Activated CD4-positive, alpha-beta T cell treated with anti-CD3 and anti-CD28 coated beads for 36 hours (primary cell): Measurements from ENCODE around the gene WHRN. TPM values are rescaled to one million over a fixed set of nuclear protein-coding genes. Genes with fewer than 3 reads are reported as not detected.

Source experiments
- ATAC-seq: fragments of 200-7000 bp; cut with Tn5 transposase; one replicate; pipeline ENCODE4 v1.10.0; 2021; ENCODE audit warnings: mild to moderate bottlenecking, moderate library complexity
- CTCF ChIA-PET: fragments of 350-600 bp; sonication (Branson Sonifier 250); formaldehyde crosslinking; loops from one replicate; lab custom pipeline; 2021; ENCODE audit warnings: antibody characterized with exemption; lab: Charles Lee
- POLR2A ChIA-PET: fragments of 350-600 bp; sonication (Branson Sonifier 250); formaldehyde crosslinking; loops from one replicate; lab custom pipeline; 2021; ENCODE audit warnings: antibody characterized with exemption, inconsistent platforms; lab: Charles Lee
- DNase-seq: peaks from one replicate; pipeline ENCODE4 v3.0.0-alpha.2; 2020
- H3K27ac Mint-ChIP-seq: one replicate; pipeline ENCODE4 v1.8.0; 2021; ENCODE audit warnings: mixed read lengths
- H3K27me3 Mint-ChIP-seq: one replicate; pipeline ENCODE4 v1.8.0; 2021; ENCODE audit warnings: mixed read lengths
- H3K36me3 Mint-ChIP-seq: one replicate; pipeline ENCODE4 v1.8.0; 2021; ENCODE audit warnings: low read depth, mixed read lengths
- H3K4me1 Mint-ChIP-seq: one replicate; pipeline ENCODE4 v1.8.0; 2021; ENCODE audit warnings: mixed read lengths
- H3K4me3 Mint-ChIP-seq: one replicate; pipeline ENCODE4 v1.8.0; 2021; ENCODE audit warnings: mild to moderate bottlenecking, moderate library complexity, mixed read lengths
- H3K9me3 Mint-ChIP-seq: one replicate; pipeline ENCODE4 v1.8.0; 2021; ENCODE audit warnings: low read depth, mixed read lengths
- intact Hi-C, 2 experiments: fragments of 100-400 bp; cut with DNase I in 1 of 2; cut with micrococcal nuclease in 1 of 2; formaldehyde crosslinking; loops; one replicate each; pipeline versions ENCODE4 v1.14.2 to v1.15.1; 2022 to 2024; cut with DNase I, micrococcal nuclease
- total RNA-seq, 2 experiments: library from RNA; stranded (reverse); gene quantifications; one replicate each; pipeline ENCODE4 v1.2.3, GENCODE V29; 2021

WHRN gene
- total RNA-seq, 2 experiments from 2014 or later, result 1.9 to 2.0 TPM

- no peak for DNase-seq
- CTCF ChIA-PET, result interaction anchor here (1.0 to 6.4 kb wide), 2 partner anchors 12 to 163 kb away, joined by 3 to 55 read pairs; no protein-coding TSS in a partner anchor
Measured at GRCh38 chr9:114489928-114490327, 15.3 kb downstream of the WHRN start.

GRCh38 chr9:114488398-114489129 lies 16.7 kb downstream of the WHRN start:
- Mint-ChIP-seq H3K27me3 (no peaks in the 10 kb centered on the region), H3K4me3 (no peak overlapping the region), H3K27ac (no peak overlapping the region), H3K36me3 (no peaks in the 10 kb centered on the region), H3K4me1 (peaks cover 25% of the 10 kb centered on the region), H3K9me3 (no peaks in the 10 kb centered on the region)
- DNase-seq (no peak), ATAC-seq (no peak)
- POLR2A ChIA-PET, result no interaction called here
- CTCF ChIA-PET, result interaction anchor here (0.6 to 6.4 kb wide), 11 partner anchors 8 to 164 kb away, joined by 3 to 55 read pairs (median 4); partner anchors contain the start of gene WHRN
- intact Hi-C loops, result loop anchor here (5.0 to 10.0 kb wide), 4 partner anchors 91 to 404 kb away; partner anchors contain the start of genes ATP6V1G1 (in 1 of the 2) and TMEM268 (in 1 of the 2)

More at GRCh38 chr9:114489928-114490327, 15.3 kb downstream of the WHRN start:
- no peaks in the 10 kb centered on the region for H3K9me3 Mint-ChIP-seq
- H3K4me3 Mint-ChIP-seq, result no peak overlapping the region
- H3K27me3 Mint-ChIP-seq, result no peaks in the 10 kb centered on the region
- peaks cover 18% of the 10 kb centered on the region for H3K4me1 Mint-ChIP-seq
- no peak for ATAC-seq
- no peak overlapping the region for H3K27ac Mint-ChIP-seq
- no peaks in the 10 kb centered on the region for H3K36me3 Mint-ChIP-seq
- intact Hi-C loops, result loop anchor here (5.0 to 10.0 kb wide), 5 partner anchors 93 to 402 kb away; partner anchors contain the start of genes ATP6V1G1 (in 1 of the 2) and TMEM268 (in 1 of the 2)
- POLR2A ChIA-PET, result no interaction called here

- H3K4me1 Mint-ChIP-seq, result peaks cover 25% of the 10 kb centered on the region
- H3K27ac Mint-ChIP-seq, result no peak overlapping the region
- DNase-seq (peak; percentile 72), ATAC-seq (peak; percentile 63)
- H3K36me3 Mint-ChIP-seq, result no peaks in the 10 kb centered on the region
- H3K4me3 Mint-ChIP-seq, result no peak overlapping the region
- H3K27me3 Mint-ChIP-seq, result no peaks in the 10 kb centered on the region
- no peaks in the 10 kb centered on the region for H3K9me3 Mint-ChIP-seq
- ChIA-PET CTCF (interaction anchor here (0.6 to 6.4 kb wide), 20 partner anchors 9 to 626 kb away, joined by 3 to 55 read pairs (median 4); partner anchors contain the start of gene WHRN), POLR2A (interaction anchor here (0.6 kb wide), 1 partner anchor 16 kb away, joined by 3 read pairs; no protein-coding TSS in a partner anchor)
- intact Hi-C loops, result loop anchor here (1.0 to 10.0 kb wide), 8 partner anchors 18 to 405 kb away; partner anchors contain the start of genes ATP6V1G1 (in 1 of the 2), TMEM268 (in 1 of the 2) and WHRN (in 1 of the 2)
Measured at GRCh38 chr9:114487607-114488300, 17.5 kb downstream of the WHRN start.

- ATAC-seq (no peak), DNase-seq (no peak)
- Mint-ChIP-seq H3K4me1 (peaks cover 25% of the 10 kb centered on the region), H3K4me3 (no peak overlapping the region), H3K27me3 (no peaks in the 10 kb centered on the region), H3K9me3 (no peaks in the 10 kb centered on the region), H3K36me3 (no peaks in the 10 kb centered on the region), H3K27ac (peak overlapping the region; percentile 79)
- POLR2A ChIA-PET, result no interaction called here
- CTCF ChIA-PET, result interaction anchor here (0.6 to 6.4 kb wide), 8 partner anchors 8 to 177 kb away, joined by 3 to 55 read pairs (median 4); partner anchors contain the start of gene WHRN
- intact Hi-C loops, result loop anchor here (2.0 to 10.0 kb wide), 6 partner anchors 20 to 406 kb away; partner anchors contain the start of genes ATP6V1G1 (in 1 of the 2) and TMEM268 (in 1 of the 2)
Measured at GRCh38 chr9:114486205-114486963, 18.9 kb downstream of the WHRN start.

- peaks cover 25% of the 10 kb centered on the region for H3K4me1 Mint-ChIP-seq
- POLR2A ChIA-PET, result interaction anchor here (0.5 to 1.2 kb wide), 3 partner anchors 16 to 169 kb away, joined by 3 to 4 read pairs (median 3); no protein-coding TSS in a partner anchor
- no peak overlapping the region for H3K4me3 Mint-ChIP-seq
- CTCF ChIA-PET, result interaction anchor here (0.5 to 6.4 kb wide), 4 partner anchors 18 to 168 kb away, joined by 3 to 55 read pairs (median 4); no protein-coding TSS in a partner anchor
- H3K36me3 Mint-ChIP-seq, result no peaks in the 10 kb centered on the region
- peak; percentile 81 for ATAC-seq
- H3K27ac Mint-ChIP-seq, result peak overlapping the region; percentile 79
- no peaks in the 10 kb centered on the region for H3K9me3 Mint-ChIP-seq
- no peaks in the 10 kb centered on the region for H3K27me3 Mint-ChIP-seq
- DNase-seq, result peak; percentile 61
- intact Hi-C loops, result loop anchor here (1.0 to 10.0 kb wide), 5 partner anchors 88 to 407 kb away; partner anchors contain the start of genes ATP6V1G1 (in 2 of the 2) and TMEM268 (in 1 of the 2)
Measured at GRCh38 chr9:114484854-114485443, 20.3 kb downstream of the WHRN start.

- H3K36me3 Mint-ChIP-seq, result no peaks in the 10 kb centered on the region
- DNase-seq (no peak), ATAC-seq (peak; percentile 18)
- ChIA-PET CTCF (interaction anchor here (0.5 to 6.4 kb wide), 3 partner anchors 18 to 169 kb away, joined by 3 to 55 read pairs (median 3); no protein-coding TSS in a partner anchor), POLR2A (interaction anchor here (0.5 to 1.2 kb wide), 3 partner anchors 17 to 169 kb away, joined by 3 to 4 read pairs (median 3); no protein-coding TSS in a partner anchor)
- H3K9me3 Mint-ChIP-seq, result no peaks in the 10 kb centered on the region
- H3K27ac Mint-ChIP-seq, result peak overlapping the region; percentile 79
- intact Hi-C loops, result loop anchor here in 1 of 2 experiments (10.0 kb wide), 1 partner anchor 130 kb away; the partner anchor contains the start of gene TMEM268
- no peaks in the 10 kb centered on the region for H3K27me3 Mint-ChIP-seq
- H3K4me3 Mint-ChIP-seq, result no peak overlapping the region
- H3K4me1 Mint-ChIP-seq, result peaks cover 25% of the 10 kb centered on the region
Measured at GRCh38 chr9:114484215-114484853, 20.9 kb downstream of the WHRN start.

GRCh38 chr9:114483499-114483898 lies 21.8 kb downstream of the WHRN start:
- H3K9me3 Mint-ChIP-seq, result no peaks in the 10 kb centered on the region
- H3K27me3 Mint-ChIP-seq, result no peaks in the 10 kb centered on the region
- ChIA-PET CTCF (interaction anchor here (0.8 to 6.4 kb wide), 2 partner anchors 68 to 169 kb away, joined by 3 to 55 read pairs; no protein-coding TSS in a partner anchor), POLR2A (interaction anchor here (0.5 kb wide), 1 partner anchor 21 kb away, joined by 3 read pairs; no protein-coding TSS in a partner anchor)
- DNase-seq, result no peak
- no peak overlapping the region for H3K27ac Mint-ChIP-seq
- ATAC-seq, result no peak
- peaks cover 25% of the 10 kb centered on the region for H3K4me1 Mint-ChIP-seq
- H3K36me3 Mint-ChIP-seq, result no peaks in the 10 kb centered on the region
- intact Hi-C loops, result loop anchor here in 1 of 2 experiments (10.0 kb wide), 1 partner anchor 131 kb away; the partner anchor contains the start of gene TMEM268
- H3K4me3 Mint-ChIP-seq, result no peak overlapping the region

GRCh38 chr9:114482593-114482992 lies 22.7 kb downstream of the WHRN start:
- peaks cover 25% of the 10 kb centered on the region for H3K4me1 Mint-ChIP-seq
- H3K9me3 Mint-ChIP-seq, result no peaks in the 10 kb centered on the region
- ChIA-PET CTCF (no interaction called here), POLR2A (no interaction called here)
- H3K4me3 Mint-ChIP-seq, result no peak overlapping the region
- no peaks in the 10 kb centered on the region for H3K27me3 Mint-ChIP-seq
- no peak overlapping the region for H3K27ac Mint-ChIP-seq
- H3K36me3 Mint-ChIP-seq, result no peaks in the 10 kb centered on the region
- intact Hi-C loops, result loop anchor here in 1 of 2 experiments (10.0 kb wide), 1 partner anchor 132 kb away; the partner anchor contains the start of gene TMEM268
- ATAC-seq (no peak), DNase-seq (no peak)

- POLR2A ChIA-PET, result no interaction called here
- intact Hi-C loops, result loop anchor here in 1 of 2 experiments (10.0 kb wide), 1 partner anchor 133 kb away; the partner anchor contains the start of gene TMEM268
- H3K9me3 Mint-ChIP-seq, result no peaks in the 10 kb centered on the region
- ATAC-seq (no peak), DNase-seq (no peak)
- peaks cover 22% of the 10 kb centered on the region for H3K4me1 Mint-ChIP-seq
- CTCF ChIA-PET, result no interaction called here
- H3K4me3 Mint-ChIP-seq, result no peak overlapping the region
- H3K36me3 Mint-ChIP-seq, result no peaks in the 10 kb centered on the region
- no peak overlapping the region for H3K27ac Mint-ChIP-seq
- no peaks in the 10 kb centered on the region for H3K27me3 Mint-ChIP-seq
Measured at GRCh38 chr9:114481789-114482188, 23.5 kb downstream of the WHRN start.
